GM20431 (cell line): ENCODE results near the gene IL2RA.

ENCODE experiments used
- in situ Hi-C: fragments of 300-500 bp; cut with MseI, MboI; formaldehyde crosslinking; loops from one replicate; pipeline ENCODE4 v1.15.0; 2020; ENCODE audit warnings: low sequenced_read_pairs; ENCODE audit not compliant: unreplicated experiment

Gene IL2RA

DNA sequence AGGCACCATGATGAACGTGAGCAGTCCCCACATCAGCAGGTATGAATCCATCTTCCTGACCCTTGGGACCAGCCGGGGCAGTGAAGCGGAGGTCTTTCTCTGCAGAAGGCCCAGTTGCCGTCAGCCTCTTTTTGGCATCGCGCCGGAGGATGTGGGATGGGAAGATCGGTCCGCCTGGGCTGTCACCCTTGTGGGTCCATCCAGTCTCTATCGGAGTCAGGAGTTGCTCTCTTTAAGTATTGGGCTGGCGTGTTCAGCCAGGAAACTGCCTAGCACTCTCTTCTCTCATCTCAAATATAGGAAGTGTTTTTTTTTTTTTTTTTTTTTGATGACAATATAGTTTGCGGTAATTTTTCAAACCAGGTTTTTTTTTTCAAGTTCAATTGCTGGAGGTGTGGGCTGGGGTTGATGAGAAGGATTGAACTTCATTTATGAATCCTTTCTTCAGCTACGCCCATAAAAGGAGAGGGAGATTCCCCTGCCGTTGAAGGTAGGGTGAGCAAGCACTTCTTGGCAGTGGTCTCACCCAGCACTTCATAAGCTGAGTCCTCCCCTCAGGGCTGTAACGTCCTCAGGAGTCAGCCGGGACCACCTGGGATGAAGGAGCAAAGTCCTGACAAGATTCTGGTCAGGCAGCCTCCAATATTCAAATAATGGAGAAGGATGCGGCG lies at the start of gene IL2RA:
Gene IL2RA (minus strand): TSS at position 267 of the 671 bp plus-strand sequence. CDS start 216 bp downstream, at position 51.
- in situ Hi-C loops, result no loop called here

DNA sequence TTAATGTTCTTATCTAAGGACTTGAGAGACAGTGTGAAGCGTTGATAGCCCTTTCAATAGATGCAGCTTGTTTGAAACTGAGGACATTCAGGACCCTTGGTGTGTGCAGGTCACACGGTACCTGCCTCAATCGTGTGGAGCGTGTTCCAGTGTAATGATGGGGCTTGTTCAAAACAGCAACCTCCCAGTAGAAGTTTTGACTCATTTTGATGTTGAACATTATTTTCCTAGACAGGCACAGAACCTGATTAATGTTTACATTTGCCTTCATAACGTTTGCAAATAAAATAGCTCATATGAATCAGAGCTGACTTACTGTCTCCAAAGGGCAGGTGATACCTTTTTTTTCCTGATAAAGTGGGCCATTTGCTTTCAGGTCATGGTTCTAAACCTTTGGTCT lies 48.0 kb upstream of the IL2RA start:
- in situ Hi-C loops, result loop anchor here (10.0 kb wide), 1 partner anchor 285 kb away; no protein-coding TSS in a partner anchor

DNA sequence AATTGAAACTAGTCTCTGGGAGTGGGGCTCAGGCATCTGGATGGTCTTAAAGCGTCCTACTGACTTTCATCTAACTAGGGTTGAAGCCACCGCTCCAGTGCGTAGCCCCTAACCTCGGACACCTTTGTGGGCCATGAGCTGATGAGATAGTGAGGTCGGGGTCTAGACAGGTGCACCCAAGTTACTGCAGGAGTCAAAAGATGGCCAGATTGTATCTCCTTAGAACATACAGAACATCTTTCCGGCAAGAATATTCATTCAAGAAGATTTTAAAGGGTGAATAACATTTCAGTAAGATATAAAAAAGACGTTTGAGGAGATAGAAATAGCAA lies 47.2 kb upstream of the IL2RA start:
- in situ Hi-C loops, result loop anchor here (10.0 kb wide), 1 partner anchor 45 kb away; no protein-coding TSS in a partner anchor

DNA sequence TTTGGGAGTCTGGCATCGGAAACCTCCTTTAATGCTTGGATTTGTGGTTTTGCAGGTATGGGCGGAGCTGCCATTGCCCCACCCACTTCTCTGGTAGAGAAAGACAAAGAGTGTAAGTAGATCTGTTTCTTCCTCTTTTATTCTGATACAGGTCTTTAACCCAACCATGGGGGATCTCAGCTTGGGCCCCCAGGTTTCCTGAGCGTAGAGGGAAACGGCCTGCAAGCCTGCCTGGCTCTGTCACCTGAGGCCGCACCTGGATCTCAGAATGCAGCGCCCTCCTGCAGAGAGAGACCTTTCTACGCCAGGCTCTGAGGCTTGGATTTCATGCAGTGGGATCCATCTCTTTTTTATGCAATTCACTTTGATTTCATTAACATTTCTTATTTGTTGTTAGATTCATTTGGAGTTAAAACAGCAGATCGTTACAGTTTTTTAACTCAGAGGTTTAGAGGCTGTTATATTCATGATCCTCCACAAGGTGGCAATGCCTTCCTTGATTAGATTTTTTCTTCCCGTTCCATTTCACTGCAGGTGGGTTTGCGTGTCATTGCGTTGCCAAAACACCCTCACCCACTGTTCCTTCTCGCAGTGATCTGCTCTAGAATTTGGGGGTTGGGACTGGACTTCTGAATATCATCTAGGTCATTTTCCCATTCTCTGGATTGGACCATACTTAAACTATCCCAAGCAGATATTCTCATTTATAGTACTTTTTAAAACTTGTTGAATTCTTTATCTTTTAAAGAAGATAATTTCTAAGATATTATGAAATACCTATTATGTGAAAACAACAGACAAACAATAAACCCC lies 46.7 kb upstream of the IL2RA start:
- in situ Hi-C loops, result loop anchor here (10.0 kb wide), 1 partner anchor 46 kb away; no protein-coding TSS in a partner anchor

DNA sequence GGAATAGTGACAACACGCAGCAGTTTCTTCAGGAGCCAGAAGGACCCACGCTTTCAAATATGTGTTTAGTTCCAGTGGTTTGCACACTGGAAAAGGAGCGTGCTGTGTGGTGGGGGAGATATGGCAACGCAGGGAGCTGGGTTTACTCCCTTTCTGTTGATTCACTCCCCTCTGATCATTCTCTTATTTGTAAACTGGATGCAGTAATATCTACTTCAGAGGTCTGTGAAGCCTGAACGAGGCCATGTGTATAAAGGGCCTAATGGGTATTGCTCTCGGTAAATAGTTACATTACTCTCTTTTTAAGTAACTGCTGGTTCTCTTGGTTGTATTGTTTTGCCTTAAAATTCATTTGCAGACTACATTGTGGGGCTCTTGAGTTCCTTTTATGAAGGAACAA lies 45.9 kb upstream of the IL2RA start:
- in situ Hi-C loops, result loop anchor here (10.0 kb wide), 1 partner anchor 47 kb away; no protein-coding TSS in a partner anchor

DNA sequence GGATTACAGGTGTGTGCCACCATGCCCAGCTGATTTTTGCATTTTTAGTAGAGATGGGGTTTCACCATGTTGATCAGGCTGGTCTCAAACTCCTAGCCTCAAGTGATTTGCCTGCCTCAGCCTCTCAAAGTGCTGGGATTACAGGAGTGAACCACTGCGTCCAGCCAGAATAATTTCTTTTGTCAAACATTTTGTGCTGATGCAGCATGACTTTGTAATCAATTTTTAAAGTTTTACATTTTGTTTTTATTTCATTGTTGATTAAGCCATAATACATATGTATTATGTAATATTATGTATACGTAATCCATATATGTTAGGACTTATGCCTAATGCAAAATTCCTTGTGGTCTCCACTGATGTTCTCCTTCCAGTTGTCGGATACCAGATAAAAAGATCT lies 45.4 kb upstream of the IL2RA start:
- in situ Hi-C loops, result loop anchor here (10.0 kb wide), 1 partner anchor 47 kb away; no protein-coding TSS in a partner anchor

DNA sequence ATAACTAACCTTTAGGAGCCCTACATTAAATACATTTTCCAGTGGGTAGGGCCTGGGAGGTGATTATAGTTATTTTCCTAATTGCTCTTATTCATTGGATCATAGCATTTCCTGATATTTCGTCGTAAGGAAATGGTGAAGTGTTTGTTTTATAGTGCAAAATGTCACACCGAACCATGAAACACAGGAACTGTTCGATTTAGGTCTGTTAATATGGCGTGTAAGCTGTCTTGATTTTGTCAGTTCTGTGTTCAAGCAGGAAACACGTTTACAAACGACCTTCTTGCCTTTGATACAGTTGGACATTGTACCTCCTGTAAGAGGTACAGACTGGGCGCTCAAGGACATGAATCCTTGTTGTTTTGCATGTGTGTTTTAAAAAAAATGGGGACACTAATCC lies 41.4 kb upstream of the IL2RA start:
- in situ Hi-C loops, result loop anchor here (10.0 kb wide), 1 partner anchor 51 kb away; no protein-coding TSS in a partner anchor

DNA sequence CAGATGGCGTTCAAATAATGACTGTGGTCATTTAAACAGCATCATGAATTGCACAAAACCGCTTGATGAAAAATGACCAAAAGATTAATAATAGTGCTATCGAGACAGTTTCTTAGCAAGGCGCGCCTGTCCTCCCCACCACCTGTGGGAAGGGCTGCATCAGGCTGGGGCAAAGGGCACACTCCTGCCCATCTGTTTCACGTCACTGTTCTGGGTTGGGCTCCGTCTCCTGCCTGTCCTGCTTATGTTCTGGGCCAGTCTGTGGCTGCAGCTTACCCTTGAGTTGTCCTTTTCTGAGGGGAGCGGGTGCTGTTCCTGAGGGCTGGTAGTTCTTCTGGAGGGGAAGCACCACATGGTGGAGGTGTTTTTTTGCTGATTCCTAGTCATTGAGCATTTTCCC lies 40.0 kb upstream of the IL2RA start:
- in situ Hi-C loops, result loop anchor here (10.0 kb wide), 1 partner anchor 53 kb away; no protein-coding TSS in a partner anchor

DNA sequence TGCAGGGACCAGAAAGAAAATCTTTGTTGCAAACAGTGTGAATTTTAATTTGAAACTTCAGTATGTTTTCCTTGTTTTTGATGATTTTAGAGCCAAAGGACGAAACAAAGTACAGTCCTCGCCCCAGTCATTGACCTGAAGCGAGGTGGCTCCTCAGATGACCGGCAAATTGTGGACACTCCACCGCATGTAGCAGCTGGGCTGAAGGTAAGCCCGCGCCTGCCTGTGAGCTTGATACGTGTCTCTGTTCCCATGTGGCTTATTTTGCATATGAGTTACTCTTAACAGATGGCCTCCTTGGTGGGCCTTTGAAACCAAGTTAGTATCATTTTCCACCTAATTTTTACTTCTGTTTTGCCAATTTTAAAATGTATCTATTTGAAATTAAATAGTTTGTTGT lies 39.0 kb upstream of the IL2RA start:
- in situ Hi-C loops, result loop anchor here (10.0 kb wide), 1 partner anchor 54 kb away; no protein-coding TSS in a partner anchor

DNA sequence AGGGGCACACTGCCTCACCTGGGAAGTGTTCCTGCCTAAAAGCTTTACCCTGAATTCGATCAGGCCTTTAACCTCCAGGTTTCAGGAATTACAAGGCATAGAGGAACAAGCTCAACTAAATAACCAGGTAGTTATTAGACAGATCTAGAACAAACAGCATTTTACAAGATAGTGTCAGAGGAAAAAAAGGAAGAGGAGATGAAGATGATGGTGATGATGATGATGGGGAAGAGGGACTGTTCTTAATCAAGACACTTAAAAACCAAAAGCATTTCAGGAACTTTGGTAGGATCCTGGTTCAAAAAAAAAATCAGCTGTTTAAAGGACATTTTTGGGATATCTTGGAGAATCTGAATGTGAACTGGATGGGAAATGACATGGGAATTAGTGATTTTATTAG lies 38.2 kb upstream of the IL2RA start:
- in situ Hi-C loops, result loop anchor here (10.0 kb wide), 1 partner anchor 54 kb away; no protein-coding TSS in a partner anchor

DNA sequence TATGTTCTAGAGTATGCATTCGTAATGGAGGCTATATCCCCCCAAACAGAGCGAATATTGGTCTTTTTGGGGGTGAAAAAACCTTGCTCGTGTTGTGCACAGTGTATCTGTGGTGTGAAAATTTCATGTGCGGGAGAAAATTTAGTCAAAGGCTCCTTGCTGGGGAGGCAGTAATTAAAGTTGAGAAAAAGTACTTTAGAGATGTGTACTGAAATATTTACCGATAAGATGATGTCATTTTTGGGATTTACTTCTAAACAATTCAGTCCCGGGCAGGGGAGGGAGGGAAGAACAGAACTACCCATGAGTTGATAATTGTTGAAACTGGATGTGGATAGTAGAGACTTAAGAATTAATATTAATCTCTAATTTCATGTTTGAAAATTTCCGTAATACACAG lies 36.0 kb upstream of the IL2RA start:
- in situ Hi-C loops, result no loop called here

DNA sequence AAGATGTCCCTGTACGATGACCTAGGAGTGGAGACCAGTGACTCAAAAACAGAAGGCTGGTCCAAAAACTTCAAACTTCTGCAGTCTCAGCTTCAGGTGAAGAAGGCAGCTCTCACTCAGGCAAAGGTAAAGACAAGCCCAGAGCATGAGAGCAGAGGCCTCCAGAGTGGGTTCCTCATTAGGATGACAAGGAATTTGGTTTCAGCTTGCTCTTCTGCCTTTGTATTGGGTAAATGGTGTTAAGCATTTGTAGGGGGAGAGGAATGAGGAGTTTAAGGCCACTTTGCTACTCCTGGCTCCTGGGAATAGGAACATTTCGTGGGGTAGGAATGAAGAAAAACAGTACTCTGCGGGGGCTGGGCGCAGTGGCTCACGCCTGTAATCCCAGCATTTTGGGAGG lies 34.9 kb upstream of the IL2RA start:
- in situ Hi-C loops, result no loop called here

DNA sequence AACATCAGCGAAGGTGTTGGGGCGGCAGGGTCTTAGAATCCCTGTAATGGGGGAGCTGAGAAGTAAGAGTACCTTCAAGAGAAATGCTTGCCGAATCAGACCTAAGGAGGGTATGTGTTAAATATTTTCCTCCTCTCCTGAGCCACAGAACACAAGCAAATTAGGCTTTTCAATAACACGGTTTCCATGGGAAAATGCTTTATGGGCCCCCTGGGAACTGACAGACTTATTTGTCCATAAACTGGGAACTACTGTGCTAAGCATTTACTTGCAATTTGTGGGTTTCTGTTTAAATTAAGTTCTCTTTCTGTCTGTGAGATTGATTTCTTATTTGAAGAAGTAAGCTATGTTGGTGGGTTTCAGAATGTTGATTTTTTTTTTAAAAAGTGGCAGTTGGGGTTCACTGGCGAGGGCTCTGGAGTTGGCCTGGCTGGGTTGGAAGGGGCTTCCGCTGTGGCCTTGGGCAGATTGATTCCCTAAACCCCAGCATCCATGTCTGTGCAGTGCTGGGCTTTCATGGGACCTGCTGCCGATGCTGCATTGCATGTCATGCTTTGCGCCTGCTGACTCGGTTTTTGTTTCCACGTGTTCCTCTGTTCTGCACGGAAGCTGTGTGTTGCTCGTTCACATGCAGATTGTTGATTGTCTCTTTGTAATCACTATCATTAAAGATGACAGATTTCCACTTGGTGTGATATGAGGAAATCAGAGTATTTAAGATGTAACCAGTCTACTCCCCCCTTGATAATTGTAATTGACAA lies 33.8 kb upstream of the IL2RA start:
- in situ Hi-C loops, result no loop called here

DNA sequence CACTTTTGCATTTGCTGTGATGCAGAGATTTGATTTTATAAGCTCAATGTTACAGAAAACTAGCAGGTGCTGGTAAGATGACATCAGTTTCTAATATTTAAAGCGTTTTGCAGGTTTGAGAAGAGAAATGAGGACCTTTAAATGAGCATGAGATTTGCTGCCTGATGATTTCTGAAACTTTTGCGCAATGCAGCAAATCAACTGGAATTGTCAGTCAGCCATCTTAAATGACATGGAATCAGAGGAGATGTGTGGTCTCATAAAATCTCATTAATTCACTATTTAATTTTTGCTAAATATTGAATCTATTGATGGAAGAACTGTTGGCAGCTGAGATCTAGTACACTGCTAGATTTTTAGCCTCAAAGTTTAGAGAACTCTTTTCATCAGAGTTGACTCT lies 30.6 kb upstream of the IL2RA start:
- in situ Hi-C loops, result no loop called here

DNA sequence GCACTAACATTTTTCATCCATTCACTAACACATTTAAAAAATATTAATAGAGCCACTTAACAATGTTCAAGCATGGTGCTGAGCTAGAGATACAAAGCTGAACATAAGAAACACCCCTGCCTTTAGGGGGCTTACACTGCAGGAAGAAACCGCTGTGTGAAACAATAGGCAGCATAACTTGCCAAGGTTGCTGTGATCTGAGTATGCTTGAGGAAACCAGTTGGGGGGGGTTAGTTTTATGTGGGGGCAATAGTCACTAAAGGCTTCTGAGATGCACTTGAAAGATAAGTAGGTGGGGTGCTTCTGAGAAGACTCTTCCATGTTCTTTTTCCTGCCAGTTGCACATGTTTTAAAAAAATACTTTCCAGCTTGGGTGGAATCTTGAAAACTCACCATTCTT lies 29.5 kb upstream of the IL2RA start:
- in situ Hi-C loops, result no loop called here

DNA sequence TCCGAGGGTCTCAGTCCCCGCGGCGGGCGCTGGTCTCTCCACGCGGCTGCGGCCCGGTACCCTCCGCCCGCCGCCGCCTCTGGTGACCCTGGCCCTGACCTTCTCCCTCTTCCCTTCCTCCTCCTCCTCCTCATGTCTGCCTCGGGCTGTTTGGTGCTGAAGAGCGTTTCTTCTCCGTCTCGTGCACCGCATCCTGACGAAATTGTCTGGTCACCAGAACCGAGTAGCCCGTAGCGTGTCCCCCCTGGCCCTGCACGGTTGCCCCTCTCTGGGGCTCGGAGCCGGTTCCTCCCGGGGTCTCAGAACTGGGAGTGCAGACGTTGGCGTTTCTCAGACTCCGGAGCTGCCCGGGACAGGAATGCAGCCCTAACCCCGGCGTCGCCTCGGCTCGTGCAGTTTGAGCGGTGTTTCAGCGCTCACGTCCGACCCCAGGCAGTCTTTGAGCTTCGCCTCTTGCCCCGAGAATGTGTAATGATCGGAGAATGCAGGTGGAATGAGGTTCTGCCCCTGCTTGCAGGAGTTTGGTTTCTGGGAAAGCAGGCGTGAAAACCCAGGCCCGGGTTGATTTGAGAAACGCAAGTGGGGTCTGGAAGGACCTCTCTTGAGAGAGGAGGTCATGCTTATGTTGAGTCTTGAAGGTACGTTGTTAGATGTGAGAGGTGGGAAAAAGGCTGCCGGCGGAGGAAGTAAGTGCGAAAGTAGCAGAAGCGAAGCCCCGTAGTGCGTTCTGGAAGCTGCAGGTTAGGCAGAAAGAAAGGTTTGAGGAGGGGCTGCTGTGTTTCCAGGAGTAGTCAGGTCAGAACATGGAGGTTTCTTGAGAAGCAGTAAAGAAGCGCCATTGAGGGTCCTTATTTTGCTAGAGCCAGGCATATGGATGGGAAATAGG lies 27.4 kb upstream of the IL2RA start:
- in situ Hi-C loops, result no loop called here

DNA sequence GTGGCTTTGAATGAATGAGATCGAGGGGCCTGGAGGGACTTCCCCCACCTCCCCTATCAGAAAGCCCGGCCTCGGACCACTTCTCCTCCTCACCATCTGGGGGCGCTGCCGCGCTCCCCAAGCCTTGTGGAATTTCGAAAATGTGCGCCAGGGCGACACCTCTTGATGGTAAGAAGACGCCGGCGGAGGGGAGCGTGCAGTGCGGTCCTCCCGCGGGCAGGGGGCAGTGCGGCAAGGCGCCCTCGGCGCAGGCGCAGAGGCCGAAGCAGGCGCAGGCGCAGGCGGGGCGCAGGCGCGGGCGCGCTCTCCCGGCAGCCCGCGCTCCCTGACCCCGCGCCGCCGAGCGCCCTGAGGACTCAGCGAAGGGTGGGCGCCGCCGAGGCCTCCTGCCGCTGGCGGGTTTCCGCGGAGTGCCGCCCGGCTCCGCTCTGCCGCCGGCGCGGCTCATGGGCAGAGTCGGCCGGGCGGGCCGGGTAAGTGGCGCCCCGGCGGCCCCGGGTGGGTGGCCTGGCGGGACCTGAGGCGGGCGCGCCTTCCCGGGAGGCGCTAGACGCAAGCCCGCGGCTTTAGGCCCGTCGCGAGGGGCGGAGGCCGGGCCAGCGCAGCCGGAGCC lies 26.7 kb upstream of the IL2RA start, which contains the start of gene RBM17:
Gene RBM17 (plus strand): TSS at position 314 of the 613 bp plus-strand sequence. CDS start 8,032 bp downstream, outside the sequence.
- in situ Hi-C loops, result no loop called here

DNA sequence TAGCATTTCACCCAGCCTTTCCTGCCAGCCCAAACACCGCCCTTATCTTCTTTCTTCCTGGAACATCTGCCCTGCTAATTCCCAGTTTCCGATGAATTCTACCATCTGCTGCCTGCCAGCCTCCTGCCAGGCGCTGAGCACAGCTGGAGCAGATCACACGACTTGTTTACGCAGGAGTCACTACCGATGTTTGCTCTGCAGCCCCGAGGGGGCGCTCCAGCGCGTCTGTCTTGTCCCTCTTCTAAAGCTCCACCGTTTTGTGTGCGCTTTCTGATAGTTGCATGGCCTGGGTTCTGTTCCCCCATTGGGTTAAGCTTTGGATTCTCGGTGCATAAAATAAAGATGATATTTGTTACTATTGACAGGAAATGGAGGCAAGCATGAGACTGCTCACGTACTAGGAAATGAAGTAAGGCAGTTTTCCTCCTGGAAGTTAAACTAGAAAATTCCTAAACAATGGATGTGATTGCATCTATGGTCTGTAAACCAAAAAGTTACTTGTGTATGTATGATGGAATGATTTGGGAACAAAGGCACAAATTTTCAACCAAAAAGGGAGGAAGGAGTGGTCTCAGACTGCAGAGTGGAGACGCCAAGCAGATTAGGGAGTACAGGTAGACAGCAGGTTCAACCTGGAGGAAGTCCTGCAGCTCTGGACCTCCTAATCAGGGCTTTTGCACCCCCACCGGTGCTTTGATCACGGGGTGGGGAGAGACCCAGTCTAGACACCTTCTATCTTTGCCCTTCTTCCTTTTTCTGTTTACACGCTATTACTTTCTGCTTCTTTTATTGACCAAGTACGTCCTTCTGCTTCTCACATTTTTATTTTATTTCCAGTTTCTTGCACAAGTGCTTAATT lies 24.4 kb upstream of the IL2RA start:
- in situ Hi-C loops, result no loop called here
